GM21381 (cell line): Measurements from ENCODE around the gene CAV1.
A peak's percentile ranks its signal among the peaks of the same experiment; 100 is the strongest.

Source experiments
- ATAC-seq: cut with Tn5 transposase; IDR thresholded peaks from one replicate; pipeline ENCODE4 v1.9.1; 2021; ENCODE audit warnings: mild to moderate bottlenecking, moderate library complexity; ENCODE audit not compliant: unreplicated experiment

Gene CAV1

DNA sequence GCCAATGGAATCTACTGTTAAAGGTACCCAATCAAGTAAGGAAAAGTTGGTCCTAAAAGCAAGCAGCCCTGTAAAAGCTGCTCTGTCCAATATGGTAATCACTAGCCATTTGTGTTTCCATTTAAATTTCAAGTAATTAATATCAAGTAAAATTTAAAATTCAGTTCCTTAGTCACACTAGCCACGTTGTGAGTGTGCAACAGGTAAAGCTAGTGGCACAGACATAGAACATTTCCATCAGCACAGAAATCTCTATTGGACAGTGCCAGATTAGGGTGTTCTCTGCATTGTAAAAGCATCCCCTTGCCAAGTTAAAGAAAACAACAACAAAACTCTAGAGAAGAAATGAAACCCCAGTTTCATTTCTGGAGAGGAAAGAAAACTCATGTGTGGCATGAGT is 4.4 kb downstream of the CAV1 start:
- ATAC-seq = no peak

DNA sequence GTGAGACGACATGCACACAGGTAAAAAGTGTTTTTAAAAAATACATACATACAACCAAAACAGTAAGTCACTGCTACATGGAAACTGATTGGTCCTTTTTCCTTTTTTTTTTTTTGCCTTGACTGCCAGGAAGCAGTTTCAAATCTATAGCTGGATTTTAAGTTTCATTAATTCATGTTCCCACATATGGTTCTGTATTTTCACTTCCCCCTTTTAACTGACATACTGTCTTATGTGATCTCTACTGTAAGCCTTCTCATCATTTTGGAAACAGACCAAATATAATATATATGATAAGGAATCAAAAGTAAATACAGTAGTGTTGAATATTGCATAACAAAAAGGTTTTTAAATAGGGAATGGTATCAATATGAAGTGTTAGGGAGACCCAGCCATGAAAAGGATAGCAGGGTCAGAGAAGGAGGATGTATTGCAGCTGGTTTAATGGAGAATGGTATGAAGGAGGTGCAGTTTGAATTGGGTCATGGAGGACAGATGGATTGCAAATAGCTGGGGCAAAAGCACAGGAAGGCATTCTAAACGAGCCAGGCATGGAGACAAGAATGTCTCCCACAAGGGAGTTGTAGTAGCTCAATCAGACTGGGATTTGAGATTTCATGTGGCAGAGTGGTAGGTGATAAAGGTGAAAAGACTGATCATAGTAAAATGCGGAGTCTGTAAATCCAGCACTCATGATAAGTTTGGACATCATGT is 5.4 kb downstream of the CAV1 start:
- ATAC-seq = no peak

DNA sequence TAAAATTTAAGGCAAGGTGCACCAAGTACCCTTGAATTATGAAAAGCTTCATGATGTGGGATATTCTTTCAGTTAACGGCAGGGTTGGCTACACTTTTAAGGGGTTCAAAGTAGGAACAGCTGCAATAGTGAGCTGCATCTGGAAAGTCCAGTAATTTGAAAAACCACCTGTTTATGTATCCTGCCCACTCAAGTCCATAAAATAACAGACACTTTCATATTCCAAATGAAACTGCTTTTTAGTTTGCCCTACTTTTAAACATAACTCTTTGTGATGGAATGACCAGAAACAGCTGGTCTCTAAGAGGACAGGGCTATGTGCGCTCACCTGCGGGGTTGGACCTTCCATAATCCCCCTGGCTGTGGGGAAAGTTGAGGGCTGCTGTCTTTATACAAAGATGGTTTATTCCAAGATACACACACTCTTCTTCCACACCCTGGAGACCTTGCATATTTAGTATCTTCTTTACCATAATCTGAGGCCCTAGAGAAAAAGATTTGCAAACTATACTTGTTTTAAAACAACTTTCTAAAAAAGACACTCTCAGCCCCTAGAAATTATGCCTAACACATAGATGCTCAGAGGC is 7.4 kb downstream of the CAV1 start:
- no peak for ATAC-seq

DNA sequence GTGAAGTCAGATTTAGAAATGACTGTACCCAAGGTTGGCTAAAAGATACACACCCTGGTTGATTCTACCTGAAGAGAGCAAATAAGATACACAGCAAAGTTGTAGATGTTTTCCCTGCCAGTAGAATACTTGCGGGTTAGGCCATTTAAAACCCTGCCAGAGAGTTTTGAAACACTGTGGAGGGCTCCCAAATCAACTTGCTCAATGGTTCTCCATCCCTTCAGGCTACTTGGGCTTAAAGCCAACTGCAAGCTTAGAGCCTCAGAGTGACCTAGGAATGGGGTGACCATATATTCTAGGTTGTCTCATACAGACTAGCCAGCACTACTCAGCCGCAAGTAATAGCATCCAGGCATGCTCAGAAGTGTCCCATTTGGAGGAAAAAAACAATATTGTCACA is 10.0 kb downstream of the CAV1 start:
- no peak for ATAC-seq

DNA sequence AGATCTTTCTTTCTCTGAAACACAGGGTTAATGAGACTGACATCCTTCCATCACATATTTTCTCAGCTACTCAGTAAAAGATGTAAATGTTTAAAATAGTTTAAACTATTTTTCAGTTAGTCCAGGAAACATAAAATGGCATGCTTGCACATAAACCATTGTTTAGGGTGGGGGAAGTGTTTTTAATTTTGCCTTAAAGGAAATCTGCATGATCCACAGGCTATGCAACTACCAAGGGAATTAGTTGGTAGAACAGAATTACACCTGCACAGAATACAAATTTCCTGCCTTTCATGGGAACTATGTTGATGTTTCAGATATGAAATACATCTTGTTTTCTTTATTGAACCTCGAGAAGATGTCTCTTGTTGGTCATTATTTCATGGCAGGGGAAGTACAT is 10.6 kb downstream of the CAV1 start:
- no peak for ATAC-seq

DNA sequence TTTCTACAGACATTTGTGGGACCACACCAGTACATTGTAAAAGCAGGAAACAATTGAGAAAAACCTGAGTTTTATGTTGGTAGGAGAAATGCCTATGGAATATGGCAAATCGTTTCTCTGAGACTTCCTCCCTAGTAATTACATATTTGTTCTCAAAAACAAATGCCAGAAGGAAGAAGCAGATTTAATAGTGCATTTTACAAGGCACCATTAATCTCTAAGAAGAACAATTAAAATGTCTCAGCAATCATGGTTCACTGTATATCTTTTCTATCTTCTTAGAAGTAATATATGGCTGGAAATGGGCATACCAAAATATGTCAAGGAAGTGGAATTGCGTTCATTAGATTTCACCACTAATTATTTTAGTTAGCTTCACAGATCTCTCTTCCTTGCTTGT is 13.3 kb downstream of the CAV1 start:
- no peak for ATAC-seq

DNA sequence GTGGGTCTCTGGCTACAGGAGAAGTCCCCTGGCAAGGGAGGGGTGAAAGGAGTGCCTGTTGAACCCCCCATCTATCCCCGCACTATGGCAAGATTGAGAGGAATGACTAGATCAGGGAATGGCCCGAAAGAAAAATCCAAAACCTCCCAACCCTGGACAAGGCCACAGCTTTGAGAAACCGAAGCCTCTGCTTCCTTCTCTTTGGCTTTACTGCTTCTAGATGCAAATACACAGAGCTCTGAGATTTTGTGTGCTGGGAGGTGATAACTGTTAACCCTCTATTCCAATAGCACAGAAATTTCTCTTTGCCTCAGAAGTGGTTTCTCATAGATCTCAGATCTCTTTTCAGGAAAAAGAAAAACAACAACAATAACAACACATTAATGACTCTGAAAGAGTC is 15.0 kb downstream of the CAV1 start:
- ATAC-seq = no peak

DNA sequence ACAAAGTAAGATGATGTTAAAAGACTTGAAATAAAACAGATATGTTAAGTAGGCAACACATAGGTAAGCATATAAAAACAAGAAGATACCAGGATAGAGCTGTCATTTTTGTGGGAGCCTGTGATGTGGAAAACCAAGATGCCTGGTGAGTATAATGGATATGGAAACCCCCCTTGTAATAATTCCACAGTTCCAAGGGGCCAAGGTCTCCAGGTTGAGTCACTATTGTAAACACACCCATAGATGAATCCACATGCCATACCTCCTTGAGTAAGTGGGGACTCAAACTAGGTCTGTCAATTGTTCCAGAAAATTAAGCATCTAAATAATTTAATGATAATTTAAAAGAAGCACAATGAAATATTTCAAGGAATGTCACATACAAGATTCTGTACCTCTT is 15.9 kb downstream of the CAV1 start:
- ATAC-seq = no peak

DNA sequence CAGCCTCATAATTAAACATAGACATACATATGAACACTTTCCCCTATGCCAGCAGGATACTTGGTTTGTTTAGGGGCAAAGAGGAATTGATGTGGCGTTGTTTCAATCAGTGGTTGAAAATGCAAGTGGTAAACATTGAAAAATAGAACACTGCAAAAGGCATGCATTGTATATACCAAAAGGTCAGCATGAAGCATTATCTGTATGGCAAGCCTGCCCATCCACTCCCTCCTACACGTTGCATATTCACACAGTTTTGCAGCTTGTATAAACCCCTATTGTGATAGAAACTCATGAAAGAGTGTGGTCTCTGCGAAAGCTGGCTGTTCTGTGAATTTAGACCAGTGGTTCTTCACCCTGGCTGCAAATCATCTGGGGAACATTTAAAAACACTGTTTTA is 17.1 kb downstream of the CAV1 start:
- ATAC-seq = no peak

DNA sequence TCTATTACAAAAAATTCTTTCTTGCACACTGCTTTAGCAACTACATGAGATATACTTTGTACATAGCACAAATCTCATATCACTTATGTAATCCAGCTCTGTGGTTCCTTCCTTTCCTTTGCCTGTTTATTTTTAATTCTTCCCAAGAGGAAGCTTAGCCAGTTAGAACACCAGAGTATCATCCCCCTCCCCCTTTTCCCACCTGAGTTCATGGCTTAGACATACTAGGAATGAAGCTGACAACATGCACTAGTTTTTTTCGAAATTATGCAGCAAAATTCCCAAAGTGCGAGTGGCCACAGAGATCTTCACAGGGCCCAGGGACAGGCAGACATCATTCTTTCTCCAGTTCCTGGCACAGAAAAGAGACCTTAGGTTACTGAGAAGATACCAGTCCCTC is 17.8 kb downstream of the CAV1 start:
- no peak for ATAC-seq

DNA sequence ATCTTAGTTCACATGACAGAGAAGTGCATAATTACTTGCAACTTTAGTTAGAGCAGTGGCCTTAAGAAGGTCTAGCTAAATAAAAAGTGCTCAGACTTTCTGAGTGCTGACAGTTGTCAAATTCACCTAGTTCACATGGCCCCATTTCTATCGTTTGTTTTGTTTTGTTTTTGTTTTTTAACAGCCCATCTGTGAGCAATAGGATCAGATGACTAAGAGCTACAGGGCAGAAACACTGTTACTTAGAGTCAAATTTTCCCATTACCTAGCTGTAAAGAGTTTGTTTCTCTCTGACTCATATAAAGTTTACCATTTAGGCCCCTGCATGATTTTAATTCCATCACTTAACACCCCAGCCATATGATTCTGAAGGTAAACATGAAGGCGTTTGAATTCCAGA is 18.8 kb downstream of the CAV1 start:
- ATAC-seq = no peak

DNA sequence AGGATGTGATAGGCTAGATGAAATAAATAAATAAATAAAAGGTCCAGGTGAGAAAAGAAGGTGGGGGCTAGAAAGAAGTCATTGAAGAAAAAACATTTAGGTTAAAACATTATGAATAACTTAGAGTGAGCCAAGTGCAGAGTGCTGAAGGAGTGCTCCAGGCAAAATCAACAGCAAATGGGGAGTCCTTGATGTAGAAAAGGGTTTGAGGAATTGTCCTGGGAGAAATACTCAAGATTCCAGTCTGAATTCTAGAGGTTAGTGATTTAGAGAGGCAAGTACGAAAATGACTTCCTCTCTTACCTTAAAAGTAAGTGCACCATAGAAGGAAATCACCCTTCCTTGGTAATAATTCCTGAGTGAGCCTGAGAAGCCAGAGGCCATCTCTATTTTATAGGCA is 19.7 kb downstream of the CAV1 start:
- ATAC-seq = no peak

DNA sequence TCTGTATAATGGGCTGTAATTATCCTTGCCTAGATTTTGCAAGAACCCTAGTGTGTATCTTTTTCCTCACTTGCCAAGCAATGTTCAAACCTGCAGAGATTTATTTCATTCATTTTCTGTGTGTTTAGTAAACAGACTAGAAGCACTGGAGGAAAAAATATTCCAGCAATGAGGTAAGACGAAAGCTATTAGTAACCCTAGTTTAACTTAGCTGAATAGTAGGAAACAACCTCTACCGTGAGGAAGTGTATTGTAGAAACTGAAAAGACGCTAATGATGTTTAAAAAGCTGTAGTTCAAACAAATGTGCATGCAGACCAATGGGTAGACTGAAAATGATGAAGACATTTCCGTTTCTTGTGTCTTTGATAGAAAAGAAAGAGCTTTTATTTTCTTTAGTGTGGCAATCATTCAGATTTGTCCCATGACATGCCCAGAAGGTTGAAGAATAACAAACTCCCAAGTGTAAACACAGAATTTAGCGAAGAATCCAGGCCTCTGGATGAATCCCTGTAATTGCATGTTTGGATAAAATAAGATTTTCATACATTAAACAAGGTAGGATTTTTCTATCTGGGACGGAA is 20.7 kb downstream of the CAV1 start:
- ATAC-seq = no peak

DNA sequence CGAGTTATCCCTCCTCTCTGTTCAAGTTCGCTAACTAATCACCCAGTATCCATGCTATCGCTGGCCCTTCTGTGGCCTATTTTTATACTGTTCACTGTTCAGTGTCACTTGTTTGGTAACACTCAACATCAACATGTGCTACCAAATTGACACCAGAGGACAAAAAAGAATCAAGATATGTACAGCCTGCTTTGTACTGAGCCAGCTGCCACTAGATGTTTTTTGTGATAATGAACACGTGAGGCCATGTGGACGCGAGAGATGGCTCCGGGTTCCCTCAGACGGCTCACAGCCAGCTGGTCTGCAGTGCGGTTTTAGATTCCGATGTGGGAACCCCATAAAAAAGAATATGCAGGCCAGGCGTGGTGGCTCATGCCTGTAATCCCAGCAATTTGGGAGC is 21.2 kb downstream of the CAV1 start:
- no peak for ATAC-seq

DNA sequence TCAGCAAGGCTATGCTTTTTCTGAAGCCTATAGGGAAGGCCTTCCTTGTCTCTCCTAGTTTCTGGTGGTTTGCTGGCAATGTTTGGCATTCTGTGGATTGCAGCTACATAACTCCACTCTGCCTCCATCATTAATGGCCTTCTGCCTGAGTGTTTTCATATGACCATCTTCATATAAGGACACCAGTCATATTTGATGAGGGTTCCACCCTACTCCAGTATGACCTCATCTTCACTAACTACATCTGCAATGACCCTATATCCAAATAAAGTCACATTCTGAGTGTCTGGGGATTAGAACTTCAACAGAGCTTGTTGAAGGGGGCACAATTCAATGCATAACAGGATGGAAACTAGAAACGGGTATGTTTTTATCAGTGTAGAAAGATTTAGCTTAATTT is 22.1 kb downstream of the CAV1 start:
- no peak for ATAC-seq

DNA sequence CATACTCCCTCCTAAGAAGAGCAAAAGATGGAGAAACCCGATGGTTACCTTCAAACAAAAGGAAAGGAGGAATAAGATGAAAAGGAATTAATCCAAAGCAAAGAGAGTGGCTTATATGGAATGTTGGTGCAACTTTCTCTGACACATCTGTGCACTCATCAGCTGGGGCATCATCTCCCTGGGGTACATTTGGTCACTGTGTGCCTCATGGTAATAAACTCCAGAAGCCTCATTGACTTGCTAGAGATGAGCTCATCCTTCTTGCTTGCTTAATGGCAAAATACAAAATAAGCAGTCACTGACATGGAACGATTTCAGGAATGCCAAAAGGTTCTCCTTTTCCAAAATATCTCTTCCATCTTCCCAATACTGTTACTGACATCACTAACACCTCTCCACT is 22.5 kb downstream of the CAV1 start:
- ATAC-seq = no peak

DNA sequence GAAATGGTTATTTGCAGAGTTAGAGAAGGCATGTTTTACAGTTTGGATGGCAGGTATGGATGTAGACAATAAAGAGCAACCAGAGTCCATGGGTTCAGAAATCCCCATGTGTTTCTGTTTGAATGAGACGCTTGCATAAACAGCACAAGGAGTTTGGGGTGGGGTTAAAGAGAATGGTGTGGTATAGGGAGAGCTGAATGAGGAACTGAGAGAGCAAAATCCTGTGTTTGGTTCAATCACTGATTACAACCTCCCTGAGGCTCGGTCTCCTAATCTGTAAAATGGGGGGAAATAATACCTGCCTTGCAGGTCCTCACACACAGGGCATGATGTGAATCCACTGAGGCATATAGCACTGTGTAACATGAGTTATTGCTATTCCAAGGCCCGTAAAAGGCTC is 23.7 kb downstream of the CAV1 start:
- peak; percentile 90 for ATAC-seq

DNA sequence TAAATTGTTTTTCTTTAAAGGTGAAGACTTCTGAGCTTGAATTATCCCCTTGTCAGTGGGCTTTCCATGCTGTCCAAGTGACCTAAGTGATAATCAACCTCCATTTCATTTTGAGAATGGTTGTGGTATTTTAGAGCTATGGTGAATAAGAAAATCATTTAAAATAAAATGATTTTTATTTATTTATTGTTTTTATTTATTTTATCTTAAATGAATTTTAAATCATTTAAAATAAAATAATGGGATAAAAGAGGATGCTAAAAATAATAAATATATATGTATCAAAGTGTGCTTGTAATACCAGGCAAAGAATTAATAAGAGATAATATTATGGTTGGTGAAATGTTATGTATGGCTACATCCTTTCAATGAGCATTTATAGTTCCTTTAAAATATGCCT is 24.5 kb downstream of the CAV1 start:
- no peak for ATAC-seq

DNA sequence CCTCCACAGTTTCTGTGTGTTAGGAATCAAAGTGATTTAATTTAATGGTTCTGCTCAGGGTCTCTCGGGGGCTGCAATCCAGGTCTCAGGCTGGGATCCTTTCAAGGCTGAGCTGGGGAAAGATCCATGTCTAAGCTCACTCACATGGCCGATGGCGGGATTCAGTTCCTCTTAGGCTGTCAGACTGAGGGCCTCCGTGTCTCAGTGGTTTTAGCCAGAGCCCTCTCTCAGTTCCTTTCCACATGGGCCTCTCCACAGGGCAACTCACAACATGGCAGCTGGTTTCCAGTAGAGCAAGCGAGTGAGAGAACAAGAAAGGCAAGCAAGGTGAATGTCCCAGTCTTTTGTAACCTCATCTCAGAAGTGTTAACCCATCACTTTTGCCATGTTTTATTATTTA is 26.9 kb downstream of the CAV1 start:
- no peak for ATAC-seq

DNA sequence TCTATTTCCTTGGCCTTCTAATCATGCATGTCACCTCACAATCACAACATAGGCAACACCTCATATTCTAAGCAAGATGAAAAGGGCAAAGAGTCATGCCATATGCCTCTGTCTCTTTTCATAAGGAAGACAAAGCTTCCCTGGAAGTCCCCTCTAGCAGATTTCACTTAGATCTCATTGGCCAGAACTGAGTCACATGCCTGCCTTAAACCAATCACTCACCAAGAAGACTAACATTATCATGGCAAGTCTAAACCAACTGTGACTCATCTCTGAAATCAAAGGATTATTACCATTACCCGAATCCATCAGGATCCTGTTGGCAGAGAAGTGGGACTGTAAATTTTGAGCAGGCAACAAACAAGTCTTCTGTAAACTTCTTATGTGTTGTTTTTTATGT is 27.8 kb downstream of the CAV1 start:
- ATAC-seq = no peak

DNA sequence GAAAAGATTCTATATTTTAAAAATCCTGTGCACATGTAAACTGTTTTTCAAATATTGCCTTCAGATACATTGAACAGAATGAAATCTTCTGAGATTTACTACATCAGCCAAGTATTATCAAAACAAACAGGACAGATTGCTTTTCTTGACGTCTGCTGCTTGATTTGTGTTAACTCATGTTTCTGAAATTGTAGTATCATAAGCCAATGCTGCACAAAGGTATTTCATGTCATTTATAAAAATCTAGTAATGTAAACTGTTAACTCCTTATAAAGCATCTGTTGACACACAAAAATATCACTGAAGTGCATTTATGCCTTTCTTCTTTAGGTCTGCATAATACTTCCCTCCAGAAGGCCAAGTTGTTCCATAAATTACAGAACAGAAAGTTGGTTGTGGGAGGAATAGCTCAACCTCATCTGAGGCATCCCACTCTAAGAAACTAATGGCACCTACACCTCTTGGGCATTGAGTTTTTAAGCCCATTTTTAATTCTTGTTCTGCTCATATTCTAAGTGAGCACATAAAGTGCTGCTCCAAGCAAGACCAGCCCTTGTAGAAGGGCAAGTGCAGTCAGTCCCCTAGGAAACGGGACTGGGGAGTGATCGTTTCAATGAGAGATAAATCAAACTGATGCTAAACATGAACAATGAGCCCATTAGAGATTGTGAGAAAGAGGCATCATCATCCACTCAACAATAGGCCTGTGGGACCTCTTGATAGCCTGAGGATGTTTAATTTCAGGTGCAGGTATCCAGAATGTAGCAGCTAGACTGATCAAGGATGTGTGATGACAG is 28.5 kb downstream of the CAV1 start:
- no peak for ATAC-seq

DNA sequence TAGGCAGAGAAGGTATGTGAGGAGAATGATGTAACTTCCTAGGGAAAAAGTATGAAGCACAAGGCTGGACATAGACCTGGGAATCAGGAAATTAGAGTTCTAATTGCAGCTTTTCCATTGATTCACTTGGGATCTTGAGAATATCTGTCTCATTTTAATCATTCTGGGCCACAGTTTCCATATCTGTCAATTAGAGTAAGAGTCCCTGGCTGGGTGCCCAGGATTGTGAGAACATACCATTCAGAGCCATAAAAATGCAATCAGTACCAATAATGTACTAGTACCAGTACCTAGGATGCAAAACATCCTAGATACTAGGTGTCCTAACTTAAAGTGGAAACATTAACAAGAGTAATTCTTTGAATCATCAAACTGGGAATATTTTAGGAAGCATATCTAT is 29.6 kb downstream of the CAV1 start:
- no peak for ATAC-seq
